ENCODE results near the gene CCNE1.

- TF ChIP-seq POLR2A (IDR thresholded peaks at IDR 0.05; ENCODE audit: low read depth, low read length) (no peak), POLR2AphosphoS5 (IDR thresholded peaks at IDR 0.05; ENCODE audit: low read depth, low read length) (no peak), SPI1 (IDR thresholded peaks at IDR 0.05; ENCODE audit: low read depth, low read length) (no peak)
Measured at GRCh38 chr19:29770648-29771047, 41.1 kb upstream of the CCNE1 start.

All from GM12891 (cell line).